SK-N-SH (cell line): ENCODE measurements around the gene SAMD14.

ENCODE experiments used
- EZH2phosphoT487 ChIP-seq: fragments of 200-600 bp; sonication (generic); IDR thresholded peaks from 2 replicates; pipeline ENCODE4 v1.6.1; 2017; ENCODE audit warnings: low read depth, mixed run types, mild to moderate bottlenecking, antibody characterized with exemption, moderate library complexity, borderline replicate concordance
- FOXJ3 ChIP-seq: sonication (generic); formaldehyde crosslinking; IDR thresholded peaks from 2 replicates; pipeline ENCODE4 v1.5.1; 2020; ENCODE audit warnings: mild to moderate bottlenecking, missing genetic modification reagents
- JUND ChIP-seq: IDR thresholded peaks from 2 replicates; pipeline ENCODE4 v1.4.0; 2012
- POLR2AphosphoS5 ChIP-seq: IDR thresholded peaks from 2 replicates; pipeline ENCODE4 v1.6.1; 2012; ENCODE audit warnings: low read depth, low read length
- RAD21 ChIP-seq: IDR thresholded peaks from 2 replicates; pipeline ENCODE4 v1.6.1; 2012; ENCODE audit warnings: mild to moderate bottlenecking, low read length
- RFX5 ChIP-seq: IDR thresholded peaks from 2 replicates; pipeline ENCODE4 v1.6.1; 2012; ENCODE audit warnings: mild to moderate bottlenecking, improper control_type of control experiment, low read length
- RXRA ChIP-seq: IDR thresholded peaks from 2 replicates; pipeline ENCODE4 v1.4.0; 2012; ENCODE audit warnings: low read depth, mild to moderate bottlenecking, borderline replicate concordance
- SIN3A ChIP-seq: IDR thresholded peaks from 2 replicates; pipeline ENCODE4 v1.6.1; 2012; ENCODE audit warnings: low read depth, mild to moderate bottlenecking, low read length, moderate library complexity, borderline replicate concordance
- SMC3 ChIP-seq: IDR thresholded peaks from 2 replicates; pipeline ENCODE4 v1.6.1; 2012; ENCODE audit warnings: low read depth, low read length, improper control_type of control experiment
- TCF12 ChIP-seq: IDR thresholded peaks from 2 replicates; pipeline ENCODE4 v1.4.0; 2012
- YY1 ChIP-seq: IDR thresholded peaks from 2 replicates; pipeline ENCODE4 v1.4.0; 2012; ENCODE audit warnings: low read depth, mild to moderate bottlenecking
- TF ChIP-seq, protein P1 (sequence below): fragments of 200-600 bp; sonication (generic); IDR thresholded peaks from 2 replicates; pipeline ENCODE4 v1.6.1; 2017; ENCODE audit warnings: antibody characterized with exemption, mild to moderate bottlenecking, moderate library complexity

DNA sequence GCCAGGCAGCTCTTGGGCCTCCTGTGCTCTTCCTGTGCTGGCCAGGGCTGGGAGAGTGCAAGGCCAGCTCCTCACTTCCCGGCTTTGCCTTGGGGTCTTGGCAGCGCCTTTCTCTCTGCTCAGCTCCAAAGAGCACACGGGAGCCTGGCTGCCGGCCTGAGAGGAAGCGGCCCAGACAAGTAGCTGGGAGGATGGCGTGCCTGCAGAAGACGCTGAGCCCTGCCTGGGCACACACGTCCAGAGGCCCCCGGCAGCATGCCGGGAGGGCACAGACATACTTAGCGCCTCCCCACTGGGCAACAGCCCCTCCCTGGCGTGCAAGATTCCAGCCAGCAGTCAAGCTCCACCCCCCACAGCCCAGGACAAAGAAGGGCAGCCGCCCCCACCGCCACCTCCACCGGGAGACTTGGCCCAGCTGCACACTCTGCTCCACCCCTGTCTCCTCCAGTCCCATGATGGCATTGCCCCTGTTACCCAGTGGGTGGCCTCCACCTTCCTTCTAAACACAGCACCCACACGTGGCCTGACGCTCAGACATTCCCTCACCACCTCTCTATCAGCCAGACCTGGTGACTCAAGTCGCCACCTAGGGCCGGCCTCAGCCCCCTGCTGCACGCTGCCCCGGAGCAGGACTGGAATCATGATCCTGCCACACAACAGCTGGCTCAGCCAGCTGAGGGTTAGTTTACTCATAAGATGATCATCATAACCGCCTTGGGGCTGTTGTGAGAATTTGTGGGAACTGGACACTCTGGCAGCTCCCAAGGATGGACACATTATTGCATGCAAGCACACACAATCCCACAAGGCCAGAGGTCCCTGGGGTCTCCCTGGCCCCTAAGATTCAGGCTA, 48.2 kb upstream of the SAMD14 start:
- peak; percentile 91 for TF ChIP-seq SIN3A
- TF ChIP-seq, protein P1, sequence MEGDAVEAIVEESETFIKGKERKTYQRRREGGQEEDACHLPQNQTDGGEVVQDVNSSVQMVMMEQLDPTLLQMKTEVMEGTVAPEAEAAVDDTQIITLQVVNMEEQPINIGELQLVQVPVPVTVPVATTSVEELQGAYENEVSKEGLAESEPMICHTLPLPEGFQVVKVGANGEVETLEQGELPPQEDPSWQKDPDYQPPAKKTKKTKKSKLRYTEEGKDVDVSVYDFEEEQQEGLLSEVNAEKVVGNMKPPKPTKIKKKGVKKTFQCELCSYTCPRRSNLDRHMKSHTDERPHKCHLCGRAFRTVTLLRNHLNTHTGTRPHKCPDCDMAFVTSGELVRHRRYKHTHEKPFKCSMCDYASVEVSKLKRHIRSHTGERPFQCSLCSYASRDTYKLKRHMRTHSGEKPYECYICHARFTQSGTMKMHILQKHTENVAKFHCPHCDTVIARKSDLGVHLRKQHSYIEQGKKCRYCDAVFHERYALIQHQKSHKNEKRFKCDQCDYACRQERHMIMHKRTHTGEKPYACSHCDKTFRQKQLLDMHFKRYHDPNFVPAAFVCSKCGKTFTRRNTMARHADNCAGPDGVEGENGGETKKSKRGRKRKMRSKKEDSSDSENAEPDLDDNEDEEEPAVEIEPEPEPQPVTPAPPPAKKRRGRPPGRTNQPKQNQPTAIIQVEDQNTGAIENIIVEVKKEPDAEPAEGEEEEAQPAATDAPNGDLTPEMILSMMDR, result peak; percentile 77
- no peak; the same call in 1 of the 2 replicates for TF ChIP-seq RXRA
- peak; percentile 57 for TF ChIP-seq TCF12
- 0 out of 2 replicates have a peak, but pooled peaks have one; percentile 57 for TF ChIP-seq POLR2AphosphoS5
- TF ChIP-seq FOXJ3 (CRISPR knock-in tag), result no peak
- TF ChIP-seq YY1, result 0 out of 2 replicates have a peak, but pooled peaks have one; percentile 52
- no peak for TF ChIP-seq RFX5
- TF ChIP-seq EZH2phosphoT487, result no peak
- TF ChIP-seq JUND, result no peak
- peak; percentile 53 for TF ChIP-seq RAD21
- peak; percentile 48 for TF ChIP-seq SMC3
